ENCODE data around the gene TMEM120A. TPM values are rescaled to one million over a fixed set of nuclear protein-coding genes. Genes with fewer than 3 reads are reported as not detected.

TMEM120A gene
- total RNA-seq, 2 experiments from 2014 or later, result 17.3 to 19.9 TPM

DNA sequence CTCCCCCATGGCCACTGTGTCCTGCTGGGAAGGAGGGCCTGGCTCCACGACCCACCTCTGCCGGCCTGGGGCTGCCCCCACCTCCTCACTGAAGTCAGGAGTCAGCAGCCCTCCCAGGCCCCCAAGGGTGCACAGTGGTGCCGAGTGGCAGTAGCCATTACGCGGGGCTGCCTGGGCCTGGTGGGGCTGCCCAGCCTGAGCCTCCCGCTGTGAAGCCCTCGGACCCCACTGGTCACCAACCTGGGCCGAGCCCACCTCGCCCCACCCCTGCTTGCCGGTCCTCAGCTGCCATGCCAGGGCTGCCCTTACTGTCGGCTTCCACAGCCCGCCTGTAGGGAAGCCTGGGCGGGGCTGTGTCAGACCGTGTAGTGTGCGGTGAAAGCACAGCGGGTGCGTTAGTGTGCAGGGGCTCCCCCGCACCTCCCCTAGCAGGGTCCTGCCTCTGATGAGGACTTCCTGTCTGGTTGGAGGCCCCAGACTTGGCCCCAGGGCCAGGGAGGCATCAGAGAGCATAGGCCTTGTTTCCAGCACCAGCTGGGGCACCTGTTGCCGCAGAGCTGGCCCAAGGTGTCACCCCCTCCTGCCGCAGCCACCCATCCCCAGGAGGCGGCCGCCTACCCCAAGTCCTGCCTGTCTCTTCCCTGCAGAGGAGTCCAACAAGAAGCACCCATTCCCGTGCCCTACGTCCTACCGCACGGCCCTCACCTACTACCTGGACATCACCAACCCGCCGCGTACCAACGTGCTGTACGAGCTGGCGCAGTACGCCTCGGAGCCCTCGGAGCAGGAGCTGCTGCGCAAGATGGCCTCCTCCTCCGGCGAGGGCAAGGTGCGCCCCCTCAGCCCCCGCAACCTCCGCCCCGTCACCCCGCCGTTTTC lies 10.0 kb downstream of the TMEM120A start:
- ChIA-PET POLR2A (no interaction called here), CTCF (interaction anchor here (1.4 to 1.5 kb wide), 2 partner anchors 11 to 14 kb away, joined by 3 to 4 read pairs; partner anchors contain the start of gene TMEM120A)
- H3K4me3 Mint-ChIP-seq, result no peak overlapping the region
- H3K9me3 Mint-ChIP-seq, result no peaks in the 10 kb centered on the region
- DNase-seq, result no peak
- H3K4me1 Mint-ChIP-seq, result no peaks in the 10 kb centered on the region
- no peaks in the 10 kb centered on the region for H3K27me3 Mint-ChIP-seq
- H3K27ac Mint-ChIP-seq, result no peak overlapping the region
- H3K36me3 Mint-ChIP-seq (ENCODE audit: low read depth), result peaks cover 3% of the 10 kb centered on the region

DNA sequence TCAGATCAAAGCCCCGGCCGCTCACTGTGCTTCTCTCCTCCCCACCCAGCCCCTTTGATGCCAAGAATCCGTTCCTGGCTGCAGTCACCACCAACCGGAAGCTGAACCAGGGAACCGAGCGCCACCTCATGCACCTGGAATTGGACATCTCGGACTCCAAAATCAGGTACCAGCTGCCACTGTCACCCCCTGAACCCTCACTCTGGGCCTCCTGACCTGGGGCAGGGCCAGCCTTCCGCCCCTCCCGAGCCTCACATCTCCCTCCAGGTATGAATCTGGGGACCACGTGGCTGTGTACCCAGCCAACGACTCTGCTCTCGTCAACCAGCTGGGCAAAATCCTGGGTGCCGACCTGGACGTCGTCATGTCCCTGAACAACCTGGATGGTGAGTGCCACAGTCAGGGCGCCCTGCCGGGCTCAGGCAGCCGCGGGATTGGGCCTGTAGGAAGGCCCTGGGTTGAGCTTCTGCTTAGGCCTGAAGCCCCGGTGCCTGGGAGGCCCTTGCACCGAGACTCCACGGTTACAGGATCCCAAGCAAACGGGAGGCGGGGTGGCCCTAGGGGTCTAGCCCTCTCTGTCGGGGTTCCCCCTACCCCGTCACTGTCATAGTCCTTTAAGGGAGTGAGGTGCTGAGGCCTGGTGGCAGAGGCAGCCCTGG lies 10.8 kb downstream of the TMEM120A start:
- ChIA-PET CTCF (interaction anchor here (1.5 kb wide), 1 partner anchor 11 kb away, joined by 3 read pairs; the partner anchor contains the start of gene TMEM120A), POLR2A (no interaction called here)
- Mint-ChIP-seq H3K4me3 (no peak overlapping the region), H3K9me3 (no peaks in the 10 kb centered on the region), H3K27me3 (no peaks in the 10 kb centered on the region), H3K4me1 (no peaks in the 10 kb centered on the region), H3K36me3 (ENCODE audit: low read depth) (peaks cover 3% of the 10 kb centered on the region), H3K27ac (no peak overlapping the region)
- no peak for DNase-seq

DNA sequence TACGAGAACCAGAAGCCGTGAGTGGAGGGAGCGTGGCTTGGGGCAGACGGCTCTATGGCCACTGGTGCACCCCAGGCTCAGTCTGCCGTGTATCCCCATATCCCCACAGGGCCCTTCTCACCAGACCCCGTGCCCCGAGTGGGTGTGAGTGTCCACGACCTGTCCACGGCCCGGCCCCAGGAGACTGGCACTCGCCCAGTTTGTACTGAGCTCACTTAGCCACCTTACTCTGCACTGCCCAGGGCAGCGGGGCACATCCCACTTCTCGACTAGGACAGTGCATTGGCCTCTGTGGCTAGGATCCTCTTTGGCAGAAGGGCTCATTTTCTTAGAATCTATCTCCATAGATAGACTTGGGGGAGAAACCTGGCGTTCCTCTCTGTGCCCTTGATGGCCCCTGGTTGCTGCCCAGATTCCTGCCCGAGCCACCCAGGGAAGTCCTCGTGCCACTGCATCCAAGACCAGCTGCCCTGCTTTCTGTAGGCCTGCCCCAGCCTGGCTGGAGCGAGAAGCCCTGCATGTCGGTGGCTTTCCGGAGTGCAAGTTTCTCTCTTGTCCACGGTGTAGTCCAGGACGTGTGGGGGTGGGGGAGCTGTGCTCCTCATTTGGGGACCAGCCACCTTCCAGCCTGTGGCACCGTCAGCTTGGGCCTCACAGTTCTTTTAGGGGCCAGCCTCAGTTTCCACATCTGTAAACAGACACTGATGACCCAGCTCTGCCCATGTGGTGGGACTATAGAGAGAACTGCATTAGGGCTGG lies 11.9 kb downstream of the TMEM120A start:
- Mint-ChIP-seq H3K9me3 (no peaks in the 10 kb centered on the region), H3K36me3 (ENCODE audit: low read depth) (peaks cover 3% of the 10 kb centered on the region), H3K27ac (no peak overlapping the region), H3K27me3 (no peaks in the 10 kb centered on the region), H3K4me1 (no peaks in the 10 kb centered on the region), H3K4me3 (no peak overlapping the region)
- DNase-seq, result no peak
- POLR2A ChIA-PET, result no interaction called here
- CTCF ChIA-PET, result interaction anchor here (1.9 kb wide), 1 partner anchor 10 kb away, joined by 4 read pairs; no protein-coding TSS in a partner anchor

DNA sequence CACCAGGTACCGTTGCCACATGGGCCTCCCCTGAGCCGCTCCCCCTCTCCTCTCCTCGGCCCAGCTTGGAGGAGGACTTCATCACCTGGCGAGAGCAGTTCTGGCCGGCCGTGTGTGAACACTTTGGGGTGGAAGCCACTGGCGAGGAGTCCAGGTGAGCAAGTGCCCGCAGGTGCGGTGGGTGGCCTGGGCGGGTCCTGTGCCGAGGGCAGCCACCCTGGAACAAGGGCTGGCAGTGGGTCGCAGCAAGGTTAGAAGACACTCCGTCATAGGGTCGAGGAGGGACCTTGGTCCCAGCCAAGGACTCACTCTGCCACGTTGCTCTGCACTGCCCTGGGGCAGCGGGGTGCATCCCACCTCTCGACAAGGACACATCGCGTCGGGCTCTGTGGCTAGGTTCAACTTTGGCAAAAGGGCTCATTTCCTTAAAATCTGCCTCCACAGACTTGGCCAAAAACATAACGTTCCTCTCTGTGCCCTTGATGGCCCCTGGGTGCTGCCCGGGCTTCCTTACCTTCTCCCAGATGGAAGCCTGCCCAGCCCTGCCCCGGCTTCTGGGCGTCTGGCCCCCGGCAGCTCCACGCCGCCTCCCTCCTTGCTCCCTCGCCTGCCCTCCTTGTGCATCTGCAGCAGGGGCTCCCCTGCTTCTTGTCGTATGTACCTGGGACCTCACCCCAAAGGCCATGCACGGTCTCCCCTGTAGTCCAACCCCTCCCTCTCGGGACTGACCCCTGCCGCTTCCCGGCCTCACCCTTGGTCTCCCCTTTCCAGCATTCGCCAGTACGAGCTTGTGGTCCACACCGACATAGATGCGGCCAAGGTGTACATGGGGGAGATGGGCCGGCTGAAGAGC lies 12.7 kb downstream of the TMEM120A start:
- no peak for DNase-seq
- Mint-ChIP-seq H3K27ac (no peak overlapping the region), H3K27me3 (no peaks in the 10 kb centered on the region), H3K9me3 (no peaks in the 10 kb centered on the region), H3K4me3 (no peak overlapping the region), H3K4me1 (no peaks in the 10 kb centered on the region), H3K36me3 (ENCODE audit: low read depth) (peaks cover under 1% of the 10 kb centered on the region)
- CTCF ChIA-PET, result interaction anchor here (1.9 kb wide), 1 partner anchor 9 kb away, joined by 4 read pairs; no protein-coding TSS in a partner anchor
- POLR2A ChIA-PET, result no interaction called here

DNA sequence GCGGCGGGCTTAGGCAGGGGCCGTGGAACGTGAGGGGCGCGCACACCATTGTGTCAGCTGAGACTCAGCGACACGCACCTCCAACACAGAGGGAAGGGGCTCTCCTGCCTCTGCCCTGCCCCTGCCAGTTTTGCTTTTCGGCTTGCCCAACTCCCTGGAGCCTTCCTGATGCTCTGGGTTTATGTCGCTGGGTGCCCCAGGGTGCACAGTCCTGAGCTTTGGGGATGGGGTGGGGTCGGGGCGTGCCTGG lies 13.3 kb downstream of the TMEM120A start:
- H3K4me1 Mint-ChIP-seq, result no peaks in the 10 kb centered on the region

DNA sequence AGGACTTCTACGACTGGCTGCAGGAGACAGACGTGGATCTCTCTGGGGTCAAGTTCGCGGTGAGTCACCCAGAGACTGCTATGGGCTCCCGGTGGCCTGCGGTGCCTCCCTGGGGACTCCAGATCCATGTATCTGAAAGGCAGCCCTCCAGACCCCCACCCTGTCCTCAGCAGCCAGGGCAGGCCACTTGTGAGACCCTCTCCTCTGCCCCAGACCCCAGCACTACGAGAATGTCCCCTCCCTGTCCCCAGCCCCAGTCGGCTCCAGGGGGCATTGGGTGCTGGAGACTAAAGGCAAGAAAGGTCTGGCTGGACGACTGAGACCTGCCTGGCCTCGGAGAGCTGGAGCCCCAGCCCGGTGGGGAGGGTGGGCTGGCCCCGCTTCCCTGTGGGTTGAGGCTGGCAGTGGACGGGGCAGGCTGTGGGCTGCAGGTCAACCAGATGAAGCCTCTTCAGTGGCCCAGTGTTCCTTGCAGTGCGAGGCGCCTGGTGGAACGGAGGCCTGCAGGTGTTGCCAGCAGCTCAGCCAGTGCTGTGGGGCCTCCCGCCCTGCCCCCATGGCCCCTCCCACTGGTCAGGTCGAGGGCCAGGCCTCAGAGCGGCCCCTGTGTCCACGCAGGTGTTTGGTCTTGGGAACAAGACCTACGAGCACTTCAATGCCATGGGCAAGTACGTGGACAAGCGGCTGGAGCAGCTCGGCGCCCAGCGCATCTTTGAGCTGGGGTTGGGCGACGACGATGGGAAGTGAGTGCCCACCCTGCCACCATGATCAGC lies 13.8 kb downstream of the TMEM120A start:
- DNase-seq, result no peak
- Mint-ChIP-seq H3K4me3 (no peak overlapping the region), H3K27me3 (no peaks in the 10 kb centered on the region), H3K27ac (no peak overlapping the region), H3K4me1 (no peaks in the 10 kb centered on the region), H3K9me3 (no peaks in the 10 kb centered on the region), H3K36me3 (ENCODE audit: low read depth) (no peaks in the 10 kb centered on the region)
- ChIA-PET CTCF (interaction anchor here (1.2 kb wide), 1 partner anchor 72 kb away, joined by 3 read pairs; no protein-coding TSS in a partner anchor), POLR2A (no interaction called here)

More for the DNA sequence above, 13.3 kb downstream of the TMEM120A start:
- H3K27me3 Mint-ChIP-seq, result no peaks in the 10 kb centered on the region
- H3K9me3 Mint-ChIP-seq, result no peaks in the 10 kb centered on the region
- H3K36me3 Mint-ChIP-seq (ENCODE audit: low read depth), result no peaks in the 10 kb centered on the region
- ChIA-PET CTCF (interaction anchor here (1.2 kb wide), 1 partner anchor 71 kb away, joined by 3 read pairs; no protein-coding TSS in a partner anchor), POLR2A (no interaction called here)
- no peak overlapping the region for H3K4me3 Mint-ChIP-seq
- H3K27ac Mint-ChIP-seq, result no peak overlapping the region
- no peak for DNase-seq

DNA sequence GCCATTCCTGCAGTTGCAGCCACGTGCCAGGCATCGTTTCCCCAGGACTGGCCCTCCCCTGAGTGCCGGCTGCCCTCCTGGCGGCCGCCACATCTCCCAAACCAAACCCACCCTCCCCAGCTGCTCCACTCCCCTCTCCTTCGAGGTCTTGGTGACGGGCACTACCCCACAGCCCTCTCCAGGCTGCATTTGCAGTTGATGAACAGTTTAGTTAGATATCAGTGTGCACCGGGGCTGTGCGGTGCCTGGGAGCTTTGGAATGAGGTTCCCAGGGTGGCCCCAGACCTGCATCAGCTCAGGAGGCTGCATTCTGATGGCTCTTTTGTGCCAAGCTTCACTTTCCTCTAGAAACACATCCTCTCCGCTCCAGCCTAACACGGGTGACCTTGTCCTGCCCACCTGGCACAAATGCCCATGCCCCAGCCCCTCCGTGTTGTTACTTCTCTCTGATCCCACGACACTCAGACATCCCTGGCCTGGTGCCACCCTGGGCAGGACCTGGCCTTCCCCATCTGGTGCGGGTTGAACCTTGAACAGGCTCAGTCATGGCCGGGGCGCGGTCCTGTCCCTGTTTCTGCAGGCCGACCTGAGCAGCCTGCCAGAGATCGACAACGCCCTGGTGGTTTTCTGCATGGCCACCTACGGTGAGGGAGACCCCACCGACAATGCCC lies 14.5 kb downstream of the TMEM120A start:
- CTCF ChIA-PET, result interaction anchor here (1.2 kb wide), 1 partner anchor 72 kb away, joined by 3 read pairs; no protein-coding TSS in a partner anchor
- no peaks in the 10 kb centered on the region for H3K4me1 Mint-ChIP-seq
- DNase-seq, result no peak

DNA sequence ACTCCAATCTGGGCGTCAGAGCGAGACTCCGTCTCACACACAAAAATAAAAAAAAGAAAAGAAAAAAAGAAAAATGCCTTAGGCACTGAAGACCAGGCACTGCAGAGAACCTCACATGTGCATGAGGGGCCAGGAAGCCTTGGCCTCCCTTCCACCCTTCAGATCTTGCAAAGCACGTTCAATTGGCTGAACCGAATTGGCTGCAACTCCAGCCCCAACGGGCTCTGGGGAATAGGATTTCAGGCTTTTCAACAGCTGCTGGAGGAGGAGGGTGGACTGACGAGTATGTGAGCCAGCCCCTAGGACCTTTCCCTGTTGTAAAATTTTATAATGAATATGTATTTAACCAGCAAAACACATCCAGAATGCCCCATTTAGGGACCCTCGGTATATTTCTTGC lies 16.7 kb downstream of the TMEM120A start:
- H3K4me3 Mint-ChIP-seq, result no peak overlapping the region
- ChIA-PET POLR2A (interaction anchor here (0.7 kb wide), 1 partner anchor 39 kb away, joined by 3 read pairs; no protein-coding TSS in a partner anchor), CTCF (interaction anchor here (1.7 kb wide), 1 partner anchor 10 kb away, joined by 3 read pairs; no protein-coding TSS in a partner anchor)
- DNase-seq, result no peak
- H3K27me3 Mint-ChIP-seq, result no peaks in the 10 kb centered on the region
- H3K36me3 Mint-ChIP-seq (ENCODE audit: low read depth), result peaks cover 6% of the 10 kb centered on the region
- H3K9me3 Mint-ChIP-seq, result no peaks in the 10 kb centered on the region
- no peaks in the 10 kb centered on the region for H3K4me1 Mint-ChIP-seq
- no peak overlapping the region for H3K27ac Mint-ChIP-seq

More for the DNA sequence above, 14.5 kb downstream of the TMEM120A start:
- no peaks in the 10 kb centered on the region for H3K27me3 Mint-ChIP-seq
- POLR2A ChIA-PET, result no interaction called here
- no peak overlapping the region for H3K4me3 Mint-ChIP-seq
- H3K27ac Mint-ChIP-seq, result no peak overlapping the region
- no peaks in the 10 kb centered on the region for H3K9me3 Mint-ChIP-seq
- no peaks in the 10 kb centered on the region for H3K36me3 Mint-ChIP-seq (ENCODE audit: low read depth)

DNA sequence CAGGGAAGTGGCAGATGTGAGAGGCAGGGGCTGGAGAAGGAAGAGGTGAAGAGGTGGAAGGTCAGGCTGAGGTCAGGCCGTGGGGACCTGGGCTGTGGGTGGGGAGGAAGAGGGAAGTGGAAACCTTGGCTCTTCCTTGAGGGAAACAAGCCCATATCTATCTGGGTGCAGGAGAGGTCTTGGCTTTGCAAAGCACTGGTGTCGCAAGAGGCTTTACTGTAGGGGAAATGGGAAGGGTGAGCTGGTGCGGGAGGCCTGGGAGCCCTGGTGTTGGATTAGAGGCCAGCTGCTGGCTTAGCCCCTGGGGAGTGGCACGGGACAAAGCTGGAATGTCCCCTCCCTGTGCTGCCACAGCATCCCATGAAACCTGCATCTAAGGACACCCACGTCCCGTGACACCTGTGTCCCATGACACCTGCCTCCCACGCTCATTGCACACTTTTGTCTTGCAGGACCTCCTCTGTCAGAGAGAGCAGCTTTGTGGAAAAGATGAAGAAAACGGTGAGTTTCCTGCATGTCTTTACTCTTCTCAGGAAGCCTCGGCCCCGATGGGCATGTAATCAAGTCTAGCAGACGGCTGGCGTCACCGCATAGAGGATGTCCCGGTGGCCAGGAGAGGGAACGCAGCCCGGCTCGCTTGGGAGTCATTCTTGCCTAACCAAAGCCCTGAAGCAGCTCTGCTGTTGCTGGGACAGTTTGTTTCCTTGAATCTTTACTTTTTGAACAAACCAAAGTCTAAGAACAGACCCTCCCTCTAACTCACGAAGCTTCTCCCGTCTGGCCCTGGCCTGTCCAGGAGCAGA lies 22.2 kb downstream of the TMEM120A start:
- no peak for DNase-seq
- Mint-ChIP-seq H3K4me1 (no peaks in the 10 kb centered on the region), H3K4me3 (no peak overlapping the region), H3K36me3 (ENCODE audit: low read depth) (peaks cover 6% of the 10 kb centered on the region), H3K9me3 (no peaks in the 10 kb centered on the region), H3K27me3 (no peaks in the 10 kb centered on the region), H3K27ac (no peak overlapping the region)
- ChIA-PET CTCF (interaction anchor here (0.8 to 1.4 kb wide), 4 partner anchors 10 to 94 kb away, joined by 3 to 4 read pairs (median 4); no protein-coding TSS in a partner anchor), POLR2A (no interaction called here)

DNA sequence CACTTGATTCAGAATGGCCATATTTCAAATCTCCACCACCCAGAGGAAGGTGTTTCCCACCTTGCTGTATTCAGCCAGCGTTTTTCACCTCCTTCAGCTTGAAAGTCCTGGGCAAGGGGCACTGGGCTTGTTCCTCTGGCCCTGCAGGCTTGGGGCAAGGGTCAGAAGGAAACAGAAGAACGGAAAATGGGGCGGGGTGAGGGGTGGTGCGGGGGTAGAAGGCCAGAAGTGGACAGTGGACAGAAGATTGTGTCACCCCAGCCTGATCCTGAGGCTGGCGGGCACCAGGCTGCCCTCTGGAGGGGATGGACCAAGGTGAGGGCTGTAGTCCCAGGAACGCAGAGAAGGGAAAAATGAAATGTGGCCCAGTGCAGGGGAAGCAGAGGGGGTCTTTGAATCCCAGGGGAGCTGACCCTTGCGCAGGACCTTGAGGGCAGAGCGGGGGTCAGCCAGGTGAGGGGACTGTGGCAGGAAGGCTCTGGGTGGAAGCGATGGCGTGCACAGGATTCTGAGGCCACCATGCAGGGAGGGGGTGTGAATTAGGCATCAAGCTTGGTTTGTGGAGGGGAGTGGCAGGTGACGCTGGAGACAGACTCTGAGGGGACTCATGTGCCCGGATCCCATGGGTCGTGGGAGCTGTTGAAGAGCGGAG lies 23.0 kb downstream of the TMEM120A start:
- DNase-seq, result no peak
- H3K4me3 Mint-ChIP-seq, result no peak overlapping the region
- H3K4me1 Mint-ChIP-seq, result no peaks in the 10 kb centered on the region
- no peaks in the 10 kb centered on the region for H3K27me3 Mint-ChIP-seq
- ChIA-PET POLR2A (interaction anchor here (0.6 kb wide), 1 partner anchor 293 kb away, joined by 3 read pairs; no protein-coding TSS in a partner anchor), CTCF (interaction anchor here (0.6 to 1.4 kb wide), 3 partner anchors 11 to 277 kb away, joined by 3 to 4 read pairs (median 4); no protein-coding TSS in a partner anchor)
- H3K36me3 Mint-ChIP-seq (ENCODE audit: low read depth), result peaks cover 6% of the 10 kb centered on the region
- H3K27ac Mint-ChIP-seq, result no peak overlapping the region
- no peaks in the 10 kb centered on the region for H3K9me3 Mint-ChIP-seq
